A673 (cell line): ENCODE data around the gene WDR31. TPM values are rescaled to one million over a fixed set of nuclear protein-coding genes. Genes with fewer than 3 reads are reported as not detected.

Experiments
- BruUV-seq: library from RNA; stranded (reverse); fragments of 400-500 nt; replicated peaks from 2 replicates; lab custom pipeline; 2021; lab: Mats Ljungman, UMichigan
- CTCF ChIA-PET: fragments of 300-600 bp; sonication (Branson Sonifier 250); formaldehyde crosslinking; loops from one replicate; lab custom pipeline; 2022; ENCODE audit warnings: antibody characterized with exemption; lab: Charles Lee
- POLR2A ChIA-PET: fragments of 300-600 bp; sonication (Branson Sonifier 250); formaldehyde crosslinking; loops from one replicate; lab custom pipeline; 2022; ENCODE audit warnings: antibody characterized with exemption; ENCODE audit not compliant: low non-redundant PET; lab: Charles Lee
- DNase-seq: peaks from one replicate; pipeline ENCODE4 v3.0.0-alpha.2; 2015; ENCODE audit warnings: low spot score
- H3K27ac ChIP-seq: fragments of 200-600 bp; sonication (generic); 2 replicates; pipeline ENCODE4 v1.5.1; 2016; ENCODE audit warnings: mixed run types, low read depth, mild to moderate bottlenecking, mixed read lengths, antibody characterized with exemption, low read length; ENCODE audit not compliant: poor library complexity, severe bottlenecking
- H3K27me3 ChIP-seq: fragments of 200-600 bp; sonication (generic); replicated peaks from 2 replicates; pipeline ENCODE4 v1.6.1; 2017; ENCODE audit warnings: mixed run types, low read depth, mild to moderate bottlenecking, mixed read lengths, antibody characterized with exemption, low read length; ENCODE audit not compliant: insufficient read depth, poor library complexity
- H3K36me3 ChIP-seq: fragments of 200-600 bp; sonication (generic); 2 replicates; pipeline ENCODE4 v1.6.1; 2016; ENCODE audit warnings: mixed run types, mild to moderate bottlenecking, mixed read lengths, antibody characterized with exemption, low read length; ENCODE audit not compliant: insufficient read depth, poor library complexity, severe bottlenecking
- H3K4me1 ChIP-seq: fragments of 200-600 bp; sonication (generic); 2 replicates; pipeline ENCODE4 v1.6.1; 2017; ENCODE audit warnings: mixed run types, mild to moderate bottlenecking, mixed read lengths, antibody characterized with exemption, low read length; ENCODE audit not compliant: insufficient read depth, poor library complexity, severe bottlenecking
- H3K4me3 ChIP-seq: fragments of 200-600 bp; sonication (generic); 2 replicates; pipeline ENCODE4 v1.5.1; 2016; ENCODE audit warnings: low read depth, mixed run types, mild to moderate bottlenecking, mixed read lengths, low read length; ENCODE audit not compliant: poor library complexity, severe bottlenecking
- H3K9me3 ChIP-seq: fragments of 200-600 bp; sonication (generic); 2 replicates; pipeline ENCODE4 v1.6.1; 2016; ENCODE audit warnings: mixed run types, low read depth, mild to moderate bottlenecking, mixed read lengths, antibody characterized with exemption, low read length; ENCODE audit not compliant: poor library complexity, severe bottlenecking
- CTCF ChIP-seq: fragments of 300-800, 200-600 bp; sonication (generic); conservative IDR thresholded peaks from 2 replicates; pipeline ENCODE4 v1.5.1; 2017; ENCODE audit warnings: low read depth, mild to moderate bottlenecking, antibody characterized with exemption, low read length, moderate library complexity, mixed read lengths
- EZH2 ChIP-seq: fragments of 200-600 bp; sonication (generic); IDR thresholded peaks from 2 replicates; pipeline ENCODE4 v1.6.1; 2017; ENCODE audit warnings: borderline replicate concordance, low read depth, mild to moderate bottlenecking, mixed read lengths, antibody characterized with exemption, low read length; ENCODE audit not compliant: poor library complexity, severe bottlenecking
- intact Hi-C: fragments of 100-400 bp; cut with micrococcal nuclease; formaldehyde crosslinking; loops from one replicate; pipeline ENCODE4 v1.10.0; 2022; ENCODE audit not compliant: unreplicated experiment
- total RNA-seq: library from RNA; stranded (reverse); gene quantifications from 2 replicates; pipeline ENCODE4 v1.2.3, GENCODE V29; 2021

Gene WDR31
- total RNA-seq, 1 experiment from 2014 or later = 1.3 TPM

GRCh38 chr9:113315231-113315630 lies 24.8 kb downstream of the WDR31 start:
- Histone ChIP-seq H3K36me3 (no peaks in the 10 kb centered on the region), H3K4me1 (no peaks in the 10 kb centered on the region), H3K9me3 (no peaks in the 10 kb centered on the region), H3K27me3 (no peaks in the 10 kb centered on the region), H3K27ac (no peak overlapping the region), H3K4me3 (no peak overlapping the region)
- intact Hi-C loops = loop anchor here (10.0 kb wide), 1 partner anchor 340 kb away; no protein-coding TSS in a partner anchor
- CTCF ChIA-PET = no interaction called here
- no peak for DNase-seq
- POLR2A ChIA-PET = no interaction called here
- BruUV-seq = no TSS peak
- TF ChIP-seq EZH2 (no peak), CTCF (no peak)

- Histone ChIP-seq H3K27me3 (no peaks in the 10 kb centered on the region), H3K36me3 (no peaks in the 10 kb centered on the region), H3K4me1 (no peaks in the 10 kb centered on the region), H3K27ac (no peak overlapping the region), H3K4me3 (no peak overlapping the region), H3K9me3 (no peaks in the 10 kb centered on the region)
- BruUV-seq = no TSS peak
- intact Hi-C loops = loop anchor here (10.0 kb wide), 1 partner anchor 342 kb away; no protein-coding TSS in a partner anchor
- DNase-seq = no peak
- POLR2A ChIA-PET = no interaction called here
- CTCF ChIA-PET = no interaction called here
- no peak for TF ChIP-seq CTCF
- TF ChIP-seq EZH2 = no peak
Observed at GRCh38 chr9:113313261-113313660, 26.8 kb downstream of the WDR31 start.

GRCh38 chr9:113311961-113312360 lies 28.1 kb downstream of the WDR31 start:
- TF ChIP-seq EZH2 (no peak), CTCF (no peak)
- no peaks in the 10 kb centered on the region for H3K4me1 ChIP-seq
- H3K27me3 ChIP-seq = no peaks in the 10 kb centered on the region
- DNase-seq = no peak
- no peak overlapping the region for H3K27ac ChIP-seq
- BruUV-seq = no TSS peak
- POLR2A ChIA-PET = no interaction called here
- no peaks in the 10 kb centered on the region for H3K9me3 ChIP-seq
- H3K4me3 ChIP-seq = no peak overlapping the region
- no peaks in the 10 kb centered on the region for H3K36me3 ChIP-seq
- intact Hi-C loops = loop anchor here (10.0 kb wide), 1 partner anchor 343 kb away; no protein-coding TSS in a partner anchor
- CTCF ChIA-PET = no interaction called here
